ENCODE data around the gene NXPH3.
A peak's percentile ranks its signal among the peaks of the same experiment; 100 is the strongest.
"Not testable (repeated sequence)": the region's sequence is repeated elsewhere in the genome, so short reads cannot be mapped to it uniquely, and the experiment has no call there.

NXPH3 gene

GRCh38 chr17:49575679-49576087 lies at the start of gene NXPH3:
Gene NXPH3, plus strand, starts transcription at chr17:49575871. Its CDS starts 349 bp downstream, at chr17:49576220.
- DNase-seq (ENCODE audit: low read depth, low spot score): peak; percentile 14

GRCh38 chr17:49527927-49528651 lies 47.6 kb upstream of the NXPH3 start:
- no peak for DNase-seq (ENCODE audit: low read depth, low spot score)

- DNase-seq (ENCODE audit: low read depth, low spot score): no peak
Measured at GRCh38 chr17:49528966-49529365, 46.7 kb upstream of the NXPH3 start.

GRCh38 chr17:49530118-49530517 lies 45.6 kb upstream of the NXPH3 start:
- no peak for DNase-seq (ENCODE audit: low read depth, low spot score)

GRCh38 chr17:49543860-49544259 lies 31.8 kb upstream of the NXPH3 start:
- DNase-seq (ENCODE audit: low read depth, low spot score): no peak

- DNase-seq (ENCODE audit: low read depth, low spot score): no peak
Measured at GRCh38 chr17:49545007-49545660, 30.5 kb upstream of the NXPH3 start.

- DNase-seq (ENCODE audit: low read depth, low spot score): no peak
Measured at GRCh38 chr17:49545806-49546545, 29.7 kb upstream of the NXPH3 start.

- no peak for DNase-seq (ENCODE audit: low read depth, low spot score)
Measured at GRCh38 chr17:49546546-49547535, 28.8 kb upstream of the NXPH3 start.

GRCh38 chr17:49547566-49547965 lies 28.1 kb upstream of the NXPH3 start:
- DNase-seq (ENCODE audit: low read depth, low spot score): no peak

GRCh38 chr17:49548051-49548505 lies 27.6 kb upstream of the NXPH3 start:
- no peak for DNase-seq (ENCODE audit: low read depth, low spot score)

GRCh38 chr17:49548506-49549310 lies 27.0 kb upstream of the NXPH3 start:
- no peak for DNase-seq (ENCODE audit: low read depth, low spot score)

GRCh38 chr17:49549311-49549605 lies 26.4 kb upstream of the NXPH3 start:
- DNase-seq (ENCODE audit: low read depth, low spot score): no peak

GRCh38 chr17:49549691-49550678 lies 25.7 kb upstream of the NXPH3 start:
- no peak for DNase-seq (ENCODE audit: low read depth, low spot score)

- DNase-seq (ENCODE audit: low read depth, low spot score): not testable (repeated sequence)
Measured at GRCh38 chr17:49550764-49551163, 24.9 kb upstream of the NXPH3 start.

GRCh38 chr17:49551221-49552069 lies 24.2 kb upstream of the NXPH3 start:
- no peak for DNase-seq (ENCODE audit: low read depth, low spot score)

- DNase-seq (ENCODE audit: low read depth, low spot score): no peak
Measured at GRCh38 chr17:49552070-49552751, 23.5 kb upstream of the NXPH3 start.

- DNase-seq (ENCODE audit: low read depth, low spot score): no peak
Measured at GRCh38 chr17:49553676-49554335, 21.9 kb upstream of the NXPH3 start.

Measured in activated naive CD8-positive, alpha-beta T cell treated with anti-CD3 and anti-CD28 coated beads, Interleukin-2, amount 50 U/mL, for 16 hours (primary cell).